ENCODE measurements around the gene TGIF2.
A peak's percentile ranks its signal among the peaks of the same experiment; 100 is the strongest.
"Not testable (repeated sequence)": the region's sequence is repeated elsewhere in the genome, so short reads cannot be mapped to it uniquely, and the experiment has no call there.

TGIF2 gene

DNA sequence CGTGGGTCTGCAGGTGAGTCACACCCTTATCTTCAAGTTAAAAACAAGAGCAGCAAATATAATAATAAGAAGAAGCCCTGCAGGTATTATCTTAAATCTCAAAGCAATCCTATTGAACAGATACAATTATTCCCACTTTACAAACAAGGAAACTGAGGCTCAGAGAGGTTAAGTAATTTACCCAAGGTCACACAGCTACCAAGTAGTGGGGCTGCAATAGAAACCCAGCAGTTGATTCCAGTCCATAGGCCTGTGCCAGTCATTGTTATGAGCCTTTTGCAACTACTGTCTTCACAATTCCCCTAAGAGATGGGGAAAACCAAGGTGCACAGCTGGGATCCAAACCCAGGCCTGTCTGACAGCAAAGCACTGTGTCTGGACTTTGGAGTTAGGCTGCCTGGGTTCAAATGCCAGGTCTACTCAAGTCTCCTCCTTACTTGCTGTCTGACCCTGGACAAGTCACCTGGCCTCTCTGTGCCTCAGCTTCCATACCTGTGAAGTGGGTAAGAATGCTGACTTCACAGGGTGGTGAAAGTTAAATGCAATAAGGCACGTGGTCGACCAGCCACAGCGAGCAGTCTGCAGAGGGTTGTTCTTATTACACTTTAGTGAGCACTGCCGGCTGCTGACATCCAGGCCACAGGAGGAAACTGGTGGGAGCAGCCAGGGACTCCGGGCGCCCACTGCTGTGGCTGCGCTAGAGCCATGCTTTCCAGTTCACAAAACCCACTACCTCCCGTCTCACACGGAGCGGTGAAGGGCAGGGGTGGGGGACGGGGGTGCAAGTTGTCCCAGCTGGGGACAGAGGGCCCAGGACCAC is 26.0 kb upstream of the TGIF2 start:
- DNase-seq (ENCODE audit: low spot score) = peak; percentile 15

DNA sequence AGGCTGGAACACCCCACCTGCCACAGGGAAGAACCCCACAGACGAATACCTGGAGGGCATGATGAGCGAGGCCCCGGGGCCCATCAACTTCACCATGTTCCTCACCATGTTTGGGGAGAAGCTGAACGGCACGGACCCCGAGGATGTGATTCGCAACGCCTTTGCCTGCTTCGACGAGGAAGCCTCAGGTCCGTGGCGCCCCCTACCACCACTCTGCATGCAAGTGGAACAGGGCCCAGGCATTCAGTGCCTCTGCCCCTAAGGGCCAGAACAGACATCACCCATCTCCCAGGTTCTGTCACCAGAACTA is 25.4 kb upstream of the TGIF2 start:
- peak; percentile 44 for DNase-seq (ENCODE audit: low spot score)

DNA sequence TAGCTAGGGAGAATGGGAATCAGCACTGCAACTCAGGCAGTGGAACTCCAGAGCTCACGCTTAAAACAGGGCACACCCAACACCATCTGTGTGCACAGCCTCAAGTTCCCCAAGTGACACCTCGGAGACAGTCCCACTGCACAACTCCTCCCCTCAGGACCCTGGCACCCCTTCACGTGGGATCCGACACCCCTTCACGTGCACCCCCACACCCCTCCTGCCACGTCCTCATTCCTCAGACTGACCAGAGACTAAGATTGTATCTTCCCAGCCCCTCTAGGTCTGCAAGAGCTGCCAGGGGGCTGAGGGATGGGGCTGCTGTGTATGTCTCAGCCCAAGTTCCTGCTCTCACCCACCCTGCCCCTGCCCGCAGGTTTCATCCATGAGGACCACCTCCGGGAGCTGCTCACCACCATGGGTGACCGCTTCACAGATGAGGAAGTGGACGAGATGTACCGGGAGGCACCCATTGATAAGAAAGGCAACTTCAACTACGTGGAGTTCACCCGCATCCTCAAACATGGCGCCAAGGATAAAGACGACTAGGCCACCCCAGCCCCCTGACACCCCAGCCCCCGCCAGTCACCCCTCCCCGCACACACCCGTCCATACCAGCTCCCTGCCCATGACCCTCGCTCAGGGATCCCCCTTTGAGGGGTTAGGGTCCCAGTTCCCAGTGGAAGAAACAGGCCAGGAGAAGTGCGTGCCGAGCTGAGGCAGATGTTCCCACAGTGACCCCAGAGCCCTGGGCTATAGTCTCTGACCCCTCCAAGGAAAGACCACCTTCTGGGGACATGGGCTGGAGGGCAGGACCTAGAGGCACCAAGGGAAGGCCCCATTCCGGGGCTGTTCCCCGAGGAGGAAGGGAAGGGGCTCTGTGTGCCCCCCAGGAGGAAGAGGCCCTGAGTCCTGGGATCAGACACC is 24.4 kb upstream of the TGIF2 start:
- DNase-seq (ENCODE audit: low spot score) = peak; percentile 24

DNA sequence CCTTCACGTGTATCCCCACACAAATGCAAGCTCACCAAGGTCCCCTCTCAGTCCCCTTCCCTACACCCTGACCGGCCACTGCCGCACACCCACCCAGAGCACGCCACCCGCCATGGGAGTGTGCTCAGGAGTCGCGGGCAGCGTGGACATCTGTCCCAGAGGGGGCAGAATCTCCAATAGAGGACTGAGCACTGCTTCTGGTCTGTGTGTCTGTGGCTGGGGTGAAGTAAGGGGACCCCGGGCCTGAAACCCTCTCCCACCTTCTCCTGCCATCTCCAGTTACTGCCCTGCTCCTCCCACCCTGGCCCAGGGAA is 23.8 kb upstream of the TGIF2 start:
- no peak for DNase-seq (ENCODE audit: low spot score)

DNA sequence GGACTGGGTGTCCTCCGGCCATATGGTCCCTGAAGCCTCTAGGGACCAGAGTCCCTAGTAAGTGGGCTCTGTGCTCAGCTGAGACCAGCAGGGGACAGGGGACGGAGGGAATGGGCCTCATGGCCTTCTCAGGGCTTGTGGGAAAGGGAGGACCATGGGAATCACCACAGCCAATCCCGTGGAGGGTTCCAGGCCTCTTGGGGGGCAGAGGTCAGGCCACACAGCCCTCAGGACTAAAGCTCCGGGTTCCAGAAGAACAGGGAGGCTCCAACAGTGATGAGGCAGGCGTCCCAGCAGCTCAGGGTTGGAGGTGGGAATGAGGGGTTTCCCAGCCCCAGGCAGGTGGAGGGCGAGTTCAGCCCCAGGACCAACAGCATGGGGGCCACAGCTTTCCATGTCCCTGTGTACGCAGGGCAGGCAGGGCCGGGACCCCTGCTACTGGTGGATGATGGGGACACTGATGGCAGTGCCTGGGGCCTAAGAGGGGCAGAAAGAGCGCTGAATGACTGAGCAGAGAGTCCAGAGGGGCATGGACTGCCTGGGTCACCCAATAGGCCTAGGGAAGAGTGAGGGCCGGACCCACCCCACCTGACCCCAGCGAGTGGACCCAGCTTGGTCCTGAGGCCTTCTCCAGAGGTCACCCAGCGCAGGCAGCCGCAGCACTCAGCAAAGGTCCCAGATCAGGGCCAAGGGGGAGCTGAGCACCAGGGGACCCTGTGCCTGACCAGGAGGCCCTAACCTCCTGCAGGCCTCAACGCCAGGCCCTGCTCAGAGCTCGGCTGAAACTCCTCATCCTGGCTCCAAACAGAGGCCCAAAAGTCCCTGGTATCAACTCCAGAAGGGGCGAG is 23.2 kb upstream of the TGIF2 start:
- DNase-seq (ENCODE audit: low spot score) = peak; percentile 24

DNA sequence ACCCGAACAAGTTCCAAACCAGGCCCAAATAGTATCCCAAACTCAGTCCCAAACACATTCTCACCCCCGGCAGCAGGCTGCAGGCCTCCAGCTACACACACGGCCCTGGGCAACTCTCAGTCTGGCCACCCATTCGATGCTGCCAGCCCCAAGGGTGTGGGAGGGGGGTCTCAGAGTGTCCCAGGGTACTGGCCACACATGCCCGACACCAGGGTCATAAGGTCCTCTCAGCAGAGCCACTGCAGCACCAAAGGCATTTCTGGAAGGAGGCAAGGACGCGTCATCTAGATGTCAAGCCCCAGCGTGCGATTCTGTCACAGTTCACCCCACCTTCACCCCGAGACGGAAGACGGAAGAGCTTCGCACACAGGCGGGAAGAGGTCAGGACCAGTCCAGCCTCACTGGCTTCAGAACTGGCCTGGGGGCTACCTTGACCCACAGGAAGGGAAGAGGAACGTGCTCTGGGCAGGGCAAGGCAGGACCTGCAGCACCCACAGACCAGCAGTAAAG is 22.6 kb upstream of the TGIF2 start:
- DNase-seq (ENCODE audit: low spot score) = peak; percentile 16

DNA sequence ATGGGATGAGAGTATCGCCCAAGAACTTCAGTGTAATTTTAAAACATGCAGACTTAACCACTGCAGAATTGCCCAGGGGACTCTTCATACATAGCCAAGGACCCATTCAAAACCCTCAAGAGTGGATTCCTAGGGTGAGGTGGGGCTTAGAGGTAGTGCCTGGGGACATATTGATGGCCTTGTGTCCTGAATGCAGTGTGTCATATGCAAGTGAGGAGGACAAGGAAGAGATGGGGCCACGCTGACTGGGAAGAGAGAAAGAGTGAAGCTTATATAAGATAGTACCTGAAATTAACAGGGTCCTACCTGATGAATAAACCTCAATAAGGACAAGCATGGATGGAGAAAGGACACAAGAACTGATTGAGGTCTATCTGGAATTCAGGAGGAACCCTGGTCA is 18.1 kb upstream of the TGIF2 start:
- DNase-seq (ENCODE audit: low spot score) = no peak

DNA sequence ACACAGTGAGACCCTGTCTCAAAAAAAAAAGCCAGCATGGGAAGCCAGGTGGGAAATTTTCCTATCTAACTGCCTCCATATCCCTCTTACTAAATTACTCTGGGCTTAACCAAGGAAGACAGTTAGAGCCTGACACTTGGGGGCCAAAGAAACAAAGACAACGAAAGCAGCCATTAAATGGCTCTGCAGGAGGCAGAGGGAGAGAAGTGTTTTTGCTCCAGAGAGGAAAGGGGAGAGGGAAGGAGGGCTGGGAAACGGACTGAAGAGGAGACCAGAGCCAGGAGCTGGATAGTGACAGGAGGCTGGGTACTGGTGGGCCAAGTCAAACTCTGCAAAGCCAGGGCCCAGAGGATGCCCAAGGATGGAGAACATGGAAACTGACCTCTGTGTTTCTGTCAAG is 10.7 kb upstream of the TGIF2 start:
- DNase-seq (ENCODE audit: low spot score) = no peak

DNA sequence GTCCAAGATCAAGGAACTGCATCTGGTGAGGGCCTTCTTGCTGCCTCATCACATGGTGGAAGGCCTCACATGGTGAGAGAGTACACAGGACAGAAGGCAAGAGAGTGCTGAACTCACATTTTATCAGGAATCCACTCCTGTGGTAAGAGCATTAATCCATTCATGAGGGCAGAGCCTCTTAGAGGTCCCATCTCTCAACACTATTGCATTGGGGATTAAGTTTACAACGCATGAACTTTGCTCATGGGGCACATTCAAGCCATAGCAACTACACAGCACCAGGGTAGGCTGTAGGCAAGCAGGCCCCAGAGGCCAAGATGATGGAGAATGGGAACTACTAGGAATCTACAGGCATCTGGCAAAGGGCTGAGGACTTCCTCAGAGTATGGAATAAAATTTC is 10.0 kb upstream of the TGIF2 start:
- DNase-seq (ENCODE audit: low spot score) = no peak

DNA sequence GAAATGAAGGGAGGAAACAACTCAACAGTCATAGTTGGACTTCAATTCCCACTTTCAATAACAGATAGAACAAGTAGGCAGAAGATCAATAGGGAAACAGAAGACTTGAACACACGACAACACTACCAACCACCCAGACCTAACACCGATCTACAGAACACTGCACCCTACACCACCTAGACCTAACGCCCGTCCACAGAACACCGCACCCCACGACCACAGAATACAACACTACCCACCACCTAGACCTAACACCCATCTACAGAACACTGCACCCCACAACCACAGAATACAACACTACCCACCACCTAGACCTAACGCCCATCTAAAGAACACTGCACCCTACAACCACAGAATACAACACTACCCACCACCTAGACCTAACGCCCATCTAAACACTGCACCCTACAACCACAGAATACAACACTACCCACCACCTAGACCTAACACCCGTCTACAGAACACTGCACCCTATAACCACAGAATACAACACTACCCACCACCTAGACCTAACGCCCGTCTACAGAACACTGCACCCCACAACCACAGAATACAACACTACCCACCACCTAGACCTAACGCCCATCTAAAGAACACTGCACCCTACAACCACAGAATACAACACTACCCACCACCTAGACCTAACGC is 9.2 kb upstream of the TGIF2 start:
- DNase-seq (ENCODE audit: low spot score) = not testable (repeated sequence)

DNA sequence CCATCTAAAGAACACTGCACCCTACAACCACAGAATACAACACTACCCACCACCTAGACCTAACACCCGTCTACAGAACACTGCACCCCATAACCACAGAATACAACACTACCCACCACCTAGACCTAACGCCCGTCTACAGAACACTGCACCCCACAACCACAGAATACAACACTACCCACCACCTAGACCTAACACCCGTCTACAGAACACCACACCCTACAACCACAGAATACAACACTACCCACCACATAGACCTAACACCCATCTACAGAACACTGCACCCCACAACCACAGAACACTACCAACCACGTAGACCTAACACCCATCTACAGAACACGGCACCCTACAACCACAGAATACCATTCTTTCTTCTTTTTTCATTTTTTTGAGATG is 8.7 kb upstream of the TGIF2 start:
- not testable (repeated sequence) for DNase-seq (ENCODE audit: low spot score)

DNA sequence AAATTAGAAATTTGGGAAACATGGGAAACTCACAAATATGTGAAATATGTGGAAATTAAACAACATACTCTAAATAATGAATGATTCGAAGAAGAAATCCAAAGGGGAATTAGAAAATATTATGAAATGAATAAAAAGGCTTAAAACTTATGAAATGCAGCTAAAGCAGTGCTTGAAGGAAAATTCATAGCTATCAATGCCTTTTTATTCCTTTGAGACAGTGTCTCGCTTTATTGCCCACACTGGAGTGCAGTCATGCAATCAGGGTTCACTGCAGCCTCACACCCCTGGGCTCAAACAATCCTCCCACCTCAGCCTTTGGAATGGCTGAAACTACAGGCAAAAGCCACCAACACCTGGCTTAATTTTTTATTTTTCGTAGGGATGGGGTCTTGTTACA is 7.9 kb upstream of the TGIF2 start:
- DNase-seq (ENCODE audit: low spot score) = no peak

DNA sequence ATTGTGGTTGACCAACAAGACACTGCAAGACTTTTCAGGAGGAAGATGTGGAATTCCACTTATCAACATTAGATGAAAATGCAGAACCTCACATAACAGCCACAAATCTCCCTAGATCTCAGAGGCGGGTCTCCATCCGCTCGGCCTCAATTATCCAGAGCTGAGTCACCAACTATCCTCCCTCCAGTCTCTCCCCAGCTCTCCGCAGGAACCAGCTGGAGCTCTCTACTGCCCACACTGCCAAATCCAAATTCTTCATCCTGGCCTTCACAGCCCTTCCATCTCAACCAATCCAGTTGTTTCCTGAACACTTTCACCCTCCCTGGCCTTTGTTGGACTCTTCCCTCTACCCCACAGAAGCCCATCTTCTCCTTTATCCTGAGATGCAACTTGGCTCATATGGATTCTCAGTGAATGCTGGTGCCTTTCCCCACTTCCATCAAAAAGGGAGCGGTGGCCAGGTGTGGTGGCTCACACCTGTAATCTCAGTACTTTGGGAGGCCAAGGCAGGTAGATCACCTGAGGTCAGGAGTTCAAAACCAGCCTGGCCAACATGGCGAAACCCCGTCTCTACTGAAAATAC is 3.5 kb upstream of the TGIF2 start:
- DNase-seq (ENCODE audit: low spot score) = no peak

DNA sequence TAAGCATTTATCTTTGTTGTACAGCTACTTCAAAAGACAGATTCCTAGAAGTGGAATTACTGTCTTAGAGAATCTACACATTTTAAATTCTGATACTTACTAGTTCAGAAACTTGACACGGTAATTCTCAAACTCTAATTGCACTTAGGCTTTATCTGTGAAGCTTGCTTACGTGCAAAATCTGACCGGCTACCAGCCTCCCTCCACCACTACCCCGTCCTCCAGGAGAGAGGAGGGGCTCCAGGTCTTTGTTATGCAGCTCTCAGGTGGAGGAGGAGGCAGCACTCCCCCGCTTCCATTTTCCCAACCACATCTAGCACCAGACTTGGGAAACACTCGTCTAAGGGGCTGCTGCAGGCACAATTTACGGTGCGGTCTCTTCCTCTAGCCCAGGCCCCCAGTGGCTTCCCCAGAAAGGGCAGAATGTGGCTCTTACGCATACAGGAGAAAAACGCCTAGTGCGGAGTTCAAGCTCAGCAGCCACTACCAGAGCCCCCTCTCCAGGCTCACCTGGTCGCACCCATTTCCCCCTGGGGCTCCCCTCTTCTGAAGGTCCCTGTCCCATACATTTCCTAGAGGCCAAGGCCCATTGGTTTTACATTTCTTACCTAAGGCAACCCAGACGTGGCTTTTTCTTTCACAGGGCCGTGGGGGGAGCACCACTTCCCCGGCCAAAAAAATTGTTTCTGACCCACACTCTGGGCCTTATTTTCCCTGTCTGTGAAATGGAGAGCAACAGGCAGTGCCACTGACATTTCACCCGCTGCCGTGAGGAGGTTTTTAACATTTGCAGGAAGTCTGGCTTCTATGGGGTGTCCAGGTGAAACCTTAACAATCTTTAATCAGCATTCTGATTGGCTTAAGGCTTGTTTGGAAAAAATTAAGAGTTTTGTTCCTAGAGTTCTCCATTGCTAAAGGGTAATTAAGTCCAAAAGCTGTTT is 1.6 kb upstream of the TGIF2 start:
- DNase-seq (ENCODE audit: low spot score) = no peak

DNA sequence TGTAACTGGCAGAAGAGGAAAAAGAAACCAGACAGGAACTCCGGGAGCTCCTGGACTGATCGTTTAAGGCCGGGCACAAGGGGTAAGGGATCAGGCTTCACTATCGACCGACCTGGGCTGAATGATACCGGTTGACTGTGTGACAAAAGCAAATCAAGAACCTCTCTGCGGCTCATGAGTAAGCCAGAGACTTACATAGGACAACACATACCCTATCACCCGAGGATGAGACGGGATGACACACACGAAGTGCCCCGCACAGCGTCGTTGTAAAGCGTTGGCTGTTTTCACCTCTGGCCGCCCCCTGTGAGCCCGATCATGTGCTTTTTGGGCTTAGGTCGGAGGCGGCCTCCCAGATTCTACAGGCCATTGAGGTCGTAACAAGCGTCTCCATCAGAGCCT is 695 bp upstream of the TGIF2 start:
- DNase-seq (ENCODE audit: low spot score) = no peak

DNA sequence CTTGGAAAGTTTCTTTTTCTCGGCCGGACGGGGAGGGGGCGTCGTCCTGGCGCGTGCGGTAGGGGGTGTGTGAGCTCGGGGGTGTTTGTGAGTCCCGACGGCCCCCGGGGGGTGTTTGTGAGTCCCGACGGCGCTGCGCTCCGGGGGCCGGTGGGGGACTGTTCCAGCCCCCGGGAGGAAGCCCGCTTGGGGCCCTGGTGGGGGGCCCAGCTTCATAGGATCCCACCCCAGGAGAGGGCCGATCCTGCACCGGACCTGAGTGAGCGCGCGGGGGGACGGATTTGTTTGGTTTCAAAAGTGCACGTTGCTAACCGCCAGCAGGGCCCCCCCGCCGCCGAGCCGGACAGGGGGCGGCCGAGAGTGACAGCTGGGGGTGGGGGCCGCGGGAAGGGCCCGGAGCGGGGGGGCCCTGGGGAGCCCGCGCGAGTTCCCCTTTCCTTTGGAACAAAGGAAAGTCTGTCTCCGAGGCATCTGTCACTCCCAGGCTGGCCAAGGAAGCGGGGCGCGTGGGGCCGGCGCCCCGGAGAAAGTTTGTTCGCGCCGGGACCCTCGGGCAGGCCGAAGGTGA is 485 bp downstream of the TGIF2 start:
- no peak for DNase-seq (ENCODE audit: low spot score)

DNA sequence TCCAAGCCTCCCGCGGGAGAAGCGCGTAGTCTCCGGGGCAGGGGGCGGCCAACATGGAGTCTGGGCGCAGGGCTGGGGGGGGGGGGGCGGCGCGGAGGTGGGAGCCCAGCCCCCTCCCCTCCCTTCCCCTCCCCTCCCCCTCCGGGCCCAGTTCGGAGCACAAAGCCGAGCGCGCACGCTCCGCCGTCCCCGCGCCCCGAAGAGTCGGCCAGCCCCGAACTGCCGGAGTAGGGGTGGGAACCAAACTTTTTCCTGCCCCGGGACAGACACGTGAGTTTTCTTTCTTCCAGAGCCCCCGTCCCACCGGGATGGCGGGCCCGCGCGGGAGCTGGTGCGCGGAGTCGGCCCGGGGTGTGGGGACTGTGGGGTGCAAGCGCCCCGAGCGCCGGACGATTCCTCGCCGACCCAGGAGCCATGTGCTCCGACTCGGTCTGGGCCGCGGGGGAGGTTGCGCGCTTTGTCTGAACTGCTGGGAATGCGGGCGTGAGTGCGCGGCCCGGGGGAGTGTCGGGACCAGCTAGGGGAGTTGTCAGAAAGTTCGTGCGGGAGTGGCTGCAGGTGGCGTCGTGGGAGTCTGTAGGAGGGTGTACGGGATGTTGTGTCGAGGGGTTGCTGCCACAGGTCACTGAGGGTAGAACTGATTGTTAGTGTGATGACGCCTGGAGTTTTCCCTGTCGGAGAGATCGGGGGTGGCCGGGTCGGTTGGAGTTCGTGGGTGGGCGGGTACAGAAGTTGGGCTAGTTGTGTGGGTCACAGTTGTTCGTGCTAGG is 1.2 kb downstream of the TGIF2 start:
- peak; percentile 73 for DNase-seq (ENCODE audit: low spot score)

DNA sequence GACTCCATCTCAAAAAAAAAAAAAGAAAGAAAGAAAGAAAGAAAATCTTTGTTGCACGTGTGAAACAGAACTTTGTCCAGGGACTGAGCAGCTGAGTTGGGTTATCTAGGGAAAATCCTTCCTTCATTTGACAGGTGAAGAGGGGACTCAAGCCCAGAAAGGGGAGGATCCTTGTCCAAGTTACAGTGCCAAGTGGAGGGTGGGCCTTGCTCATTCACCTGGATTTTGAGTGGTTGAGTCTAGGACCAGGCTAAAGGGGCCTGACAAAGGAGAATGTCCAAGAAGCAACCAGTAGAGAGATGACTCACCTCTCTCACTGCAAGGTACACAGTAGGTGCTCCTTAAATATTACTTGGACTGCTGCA is 2.7 kb downstream of the TGIF2 start:
- DNase-seq (ENCODE audit: low spot score) = no peak

DNA sequence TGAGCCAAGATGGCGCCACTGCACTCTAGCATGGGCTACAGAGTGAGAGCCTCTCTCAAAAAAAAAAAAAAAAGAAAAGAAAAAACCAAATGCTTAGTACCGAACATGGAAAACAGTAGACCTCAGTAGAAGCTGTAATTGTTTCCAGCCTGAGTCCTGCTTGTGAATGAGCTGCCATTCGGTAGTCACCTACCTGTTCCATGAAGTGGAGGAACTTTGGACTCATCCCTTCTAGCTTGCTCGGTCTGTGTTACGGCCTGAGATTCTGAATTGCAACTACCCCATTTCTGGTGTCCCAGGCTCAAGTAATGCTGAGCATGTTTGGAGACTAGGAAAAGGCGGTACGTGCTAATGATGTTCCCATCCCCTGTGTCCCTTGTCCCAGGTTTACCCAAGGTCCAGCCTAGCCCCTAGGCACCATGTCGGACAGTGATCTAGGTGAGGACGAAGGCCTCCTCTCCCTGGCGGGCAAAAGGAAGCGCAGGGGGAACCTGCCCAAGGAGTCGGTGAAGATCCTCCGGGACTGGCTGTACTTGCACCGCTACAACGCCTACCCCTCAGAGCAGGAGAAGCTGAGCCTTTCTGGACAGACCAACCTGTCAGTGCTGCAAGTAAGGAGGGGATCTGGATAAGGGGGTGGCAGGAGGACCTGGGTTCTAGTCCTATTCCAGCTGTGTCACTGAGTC is 5.1 kb downstream of the TGIF2 start:
- DNase-seq (ENCODE audit: low spot score) = no peak
